Mucosa of stomach (tissue), 1 donor: ENCODE results near the gene HSPBAP1.

Experiments used
- H3K27me3 ChIP-seq: one replicate; pipeline ENCODE4 v1.7.0; 2013; ENCODE audit warnings: mild to moderate bottlenecking, low read length; ENCODE audit not compliant: control insufficient read depth, insufficient read depth
- H3K36me3 ChIP-seq: one replicate; pipeline ENCODE4 v1.7.0; 2013; ENCODE audit warnings: low read length; ENCODE audit not compliant: control insufficient read depth, insufficient read depth
- H3K4me1 ChIP-seq: one replicate; pipeline ENCODE4 v1.7.0; 2013; ENCODE audit warnings: mild to moderate bottlenecking, low read length; ENCODE audit not compliant: control insufficient read depth, insufficient read depth
- H3K4me3 ChIP-seq: one replicate; pipeline ENCODE4 v1.7.0; 2013; ENCODE audit warnings: low read length
- H3K9ac ChIP-seq: one replicate; pipeline ENCODE4 v1.7.0; 2013; ENCODE audit warnings: mild to moderate bottlenecking, low read length, moderate library complexity
- H3K9me3 ChIP-seq: one replicate; pipeline ENCODE4 v1.7.0; 2013; ENCODE audit warnings: mild to moderate bottlenecking, low read length, moderate library complexity; ENCODE audit not compliant: control insufficient read depth
- donor health status: Pancreatic carcinoma.

HSPBAP1 gene

GRCh38 chr3:122690096-122690495, 103.5 kb downstream of the HSPBAP1 start:
- H3K36me3 ChIP-seq = peaks cover 17% of the 10 kb centered on the region

More at GRCh38 chr3:122690096-122690495, 103.5 kb downstream of the HSPBAP1 start:
- Histone ChIP-seq H3K4me1 (peaks cover 8% of the 10 kb centered on the region), H3K9me3 (no peaks in the 10 kb centered on the region), H3K9ac (no peak overlapping the region), H3K27me3 (no peaks in the 10 kb centered on the region), H3K4me3 (no peak overlapping the region)
